ENCODE results near the gene PGM1. TPM values are rescaled to one million over a fixed set of nuclear protein-coding genes. Genes with fewer than 3 reads are reported as not detected.

Gene PGM1
- total RNA-seq, 3 donors from 2014 or later, result 59.0 to 130 (median 80.1) TPM

GRCh38 chr1:63705078-63705477, 111.9 kb downstream of the PGM1 start:
- H3K36me3 ChIP-seq, result no peaks in the 10 kb centered on the region
- DNase-seq (ENCODE audit: low spot score in 2 of 2), result no peak
- H3K4me1 ChIP-seq, result no peaks in the 10 kb centered on the region
- H3K27ac ChIP-seq, result no peak overlapping the region
- intact Hi-C loops (cut with DNase I; ENCODE audit: low total_unique reads), result no loop called here
- no peaks in the 10 kb centered on the region for H3K9me3 ChIP-seq
- H3K4me3 ChIP-seq, result no peak overlapping the region
- TF ChIP-seq POLR2A (IDR thresholded peaks at IDR 0.05) (no peak), CTCF (IDR thresholded peaks at IDR 0.05) (no peak), POLR2AphosphoS5 (IDR thresholded peaks at IDR 0.05) (no peak)
- no peaks in the 10 kb centered on the region for H3K27me3 ChIP-seq

- H3K27me3 ChIP-seq, result no peaks in the 10 kb centered on the region
- no peak for TF ChIP-seq POLR2AphosphoS5 (IDR thresholded peaks at IDR 0.05)
- TF ChIP-seq CTCF (IDR thresholded peaks at IDR 0.05), result no peak
- no peak for TF ChIP-seq POLR2A (IDR thresholded peaks at IDR 0.05)
- DNase-seq (ENCODE audit: low spot score in 2 of 2), result no peak
- no peaks in the 10 kb centered on the region for H3K36me3 ChIP-seq
- no peaks in the 10 kb centered on the region for H3K4me1 ChIP-seq
- no peaks in the 10 kb centered on the region for H3K9me3 ChIP-seq
- H3K27ac ChIP-seq, result no peak overlapping the region
- H3K4me3 ChIP-seq, result no peak overlapping the region
- intact Hi-C loops (cut with DNase I; ENCODE audit: low total_unique reads), result no loop called here
Observed at GRCh38 chr1:63709267-63709828, 116.1 kb downstream of the PGM1 start.

Other genes with a start within 250 kb of the PGM1 start
- gene ALG6, start 225.8 kb upstream of the PGM1 start, total RNA-seq, result 10 to 100 TPM in 2 of 3 donors, 1 to 10 TPM in 1; 8.8 to 17.7 (median 14.1) TPM
- gene ITGB3BP, start 70.2 kb upstream of the PGM1 start, total RNA-seq, result 10 to 100 TPM; 11.7 to 29.3 (median 18.4) TPM
- gene EFCAB7, start 69.9 kb upstream of the PGM1 start, total RNA-seq, result 10 to 100 TPM in 2 of 3 donors, 1 to 10 TPM in 1; 5.6 to 15.1 (median 12.5) TPM
- gene ROR1, start 180.6 kb downstream of the PGM1 start, total RNA-seq, result 10 to 100 TPM in 1 of 3 donors, 1 to 10 TPM in 2; 5.9 to 11.6 (median 7.7) TPM

All from breast epithelium (tissue), 4 donors.